IMR-90 (cell line): Measurements from ENCODE around the gene BICD2.

Experiments
- CEBPB ChIP-seq: IDR thresholded peaks from 2 replicates; pipeline ENCODE4 v1.6.1; 2012; ENCODE audit warnings: low read depth, low read length, improper control_type of control experiment
- CHD1 ChIP-seq: IDR thresholded peaks from 2 replicates; pipeline ENCODE4 v1.6.1; 2012; ENCODE audit warnings: low read depth, low read length, improper control_type of control experiment
- ELK1 ChIP-seq: fragments of 150-350 bp; IDR thresholded peaks from 2 replicates; pipeline ENCODE4 v1.6.1; 2016; ENCODE audit warnings: low read depth, mild to moderate bottlenecking, low read length, moderate library complexity, borderline replicate concordance
- FOS ChIP-seq: fragments of 150-350 bp; IDR thresholded peaks from 2 replicates; pipeline ENCODE4 v1.6.1; 2016; ENCODE audit warnings: low read depth, low read length
- MAZ ChIP-seq: IDR thresholded peaks from 2 replicates; pipeline ENCODE4 v1.6.1; 2012; ENCODE audit warnings: low read depth, mild to moderate bottlenecking, low read length, improper control_type of control experiment, moderate library complexity, borderline replicate concordance
- MXI1 ChIP-seq: IDR thresholded peaks from 2 replicates; pipeline ENCODE4 v1.6.1; 2012; ENCODE audit warnings: low read depth, mild to moderate bottlenecking, low read length, moderate library complexity, borderline replicate concordance
- POLR2A ChIP-seq: IDR thresholded peaks from 2 replicates; pipeline ENCODE4 v1.6.1; 2012; ENCODE audit warnings: mild to moderate bottlenecking, low read depth, low read length
- RAD21 ChIP-seq: IDR thresholded peaks from 2 replicates; pipeline ENCODE4 v1.6.1; 2012; ENCODE audit warnings: low read length, improper control_type of control experiment
- TF ChIP-seq, protein P1 (sequence below): conservative IDR thresholded peaks from 2 replicates; pipeline ENCODE4 v1.5.1; 2012; ENCODE audit warnings: mild to moderate bottlenecking, low read depth, low read length, improper control_type of control experiment
- TF ChIP-seq, protein P2 (sequence below): fragments of 150-350 bp; IDR thresholded peaks from 2 replicates; pipeline ENCODE4 v1.6.1; 2017; ENCODE audit warnings: mild to moderate bottlenecking, antibody characterized with exemption, low read length, low read depth

GRCh38 chr9:92680166-92681119, 84.2 kb downstream of the BICD2 start:
- TF ChIP-seq, protein P1, sequence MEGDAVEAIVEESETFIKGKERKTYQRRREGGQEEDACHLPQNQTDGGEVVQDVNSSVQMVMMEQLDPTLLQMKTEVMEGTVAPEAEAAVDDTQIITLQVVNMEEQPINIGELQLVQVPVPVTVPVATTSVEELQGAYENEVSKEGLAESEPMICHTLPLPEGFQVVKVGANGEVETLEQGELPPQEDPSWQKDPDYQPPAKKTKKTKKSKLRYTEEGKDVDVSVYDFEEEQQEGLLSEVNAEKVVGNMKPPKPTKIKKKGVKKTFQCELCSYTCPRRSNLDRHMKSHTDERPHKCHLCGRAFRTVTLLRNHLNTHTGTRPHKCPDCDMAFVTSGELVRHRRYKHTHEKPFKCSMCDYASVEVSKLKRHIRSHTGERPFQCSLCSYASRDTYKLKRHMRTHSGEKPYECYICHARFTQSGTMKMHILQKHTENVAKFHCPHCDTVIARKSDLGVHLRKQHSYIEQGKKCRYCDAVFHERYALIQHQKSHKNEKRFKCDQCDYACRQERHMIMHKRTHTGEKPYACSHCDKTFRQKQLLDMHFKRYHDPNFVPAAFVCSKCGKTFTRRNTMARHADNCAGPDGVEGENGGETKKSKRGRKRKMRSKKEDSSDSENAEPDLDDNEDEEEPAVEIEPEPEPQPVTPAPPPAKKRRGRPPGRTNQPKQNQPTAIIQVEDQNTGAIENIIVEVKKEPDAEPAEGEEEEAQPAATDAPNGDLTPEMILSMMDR: no peak
- TF ChIP-seq MAZ (no peak), POLR2A (no peak), CEBPB (peak; percentile 33; the same call in 1 of the 2 replicates), CHD1 (no peak), RAD21 (no peak), FOS (no peak), ELK1 (no peak), MXI1 (no peak)
- TF ChIP-seq, protein P2, sequence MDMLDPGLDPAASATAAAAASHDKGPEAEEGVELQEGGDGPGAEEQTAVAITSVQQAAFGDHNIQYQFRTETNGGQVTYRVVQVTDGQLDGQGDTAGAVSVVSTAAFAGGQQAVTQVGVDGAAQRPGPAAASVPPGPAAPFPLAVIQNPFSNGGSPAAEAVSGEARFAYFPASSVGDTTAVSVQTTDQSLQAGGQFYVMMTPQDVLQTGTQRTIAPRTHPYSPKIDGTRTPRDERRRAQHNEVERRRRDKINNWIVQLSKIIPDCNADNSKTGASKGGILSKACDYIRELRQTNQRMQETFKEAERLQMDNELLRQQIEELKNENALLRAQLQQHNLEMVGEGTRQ: no peak
